CD4-positive, alpha-beta T cell treated with Interferon alpha-2 for 1 hour (primary cell): ENCODE results near the gene UGT8.
"Not testable (repeated sequence)": the region's sequence is repeated elsewhere in the genome, so short reads cannot be mapped to it uniquely, and the experiment has no call there.

ENCODE experiments used
- DNase-seq, 2 donors: peaks; one replicate each; pipeline ENCODE4 v3.0.0-alpha.2; 2020 to 2022

UGT8 gene

DNA sequence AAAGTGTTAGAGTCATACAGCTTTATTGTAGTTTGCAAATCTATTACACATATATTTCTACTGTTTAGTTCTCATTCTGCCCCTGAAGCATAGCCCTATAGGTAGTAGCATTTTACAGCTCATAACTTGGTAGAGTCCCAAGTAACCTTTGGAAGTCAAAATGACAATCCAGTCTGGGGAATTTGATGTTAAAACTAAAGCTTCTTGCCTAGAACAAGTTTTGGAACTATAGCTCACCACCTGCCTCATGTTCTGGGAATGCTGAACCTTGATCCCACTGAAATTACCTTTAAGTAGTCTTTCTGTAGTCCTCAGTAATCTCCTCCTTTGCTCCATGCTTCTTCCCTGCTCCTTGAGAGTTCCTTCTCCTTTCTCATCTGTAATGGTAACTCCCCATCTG is 8.4 kb downstream of the UGT8 start:
- no peak for DNase-seq

GRCh38 chr4:114613560-114613959 is 15.0 kb downstream of the UGT8 start:
- DNase-seq = no peak

DNA sequence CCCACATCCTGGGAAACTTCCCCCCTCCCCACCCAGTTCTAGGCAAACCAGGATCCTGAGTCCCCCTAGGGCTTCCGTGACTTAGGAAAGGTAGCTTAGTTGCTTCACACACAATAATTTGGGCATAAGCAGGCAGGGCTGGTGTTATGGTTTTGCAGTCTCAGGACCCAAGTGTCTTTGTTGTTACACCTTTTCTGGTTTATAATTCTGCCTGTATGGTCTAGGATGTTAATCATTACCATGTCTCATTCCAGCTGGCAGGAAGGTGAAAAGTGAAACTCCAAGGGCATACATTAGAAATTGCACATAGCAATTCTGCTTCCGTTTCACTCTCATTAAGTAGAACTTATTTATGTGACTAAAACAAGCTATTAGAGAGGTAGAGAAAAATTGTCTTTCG is 16.8 kb downstream of the UGT8 start:
- no peak for DNase-seq

DNA sequence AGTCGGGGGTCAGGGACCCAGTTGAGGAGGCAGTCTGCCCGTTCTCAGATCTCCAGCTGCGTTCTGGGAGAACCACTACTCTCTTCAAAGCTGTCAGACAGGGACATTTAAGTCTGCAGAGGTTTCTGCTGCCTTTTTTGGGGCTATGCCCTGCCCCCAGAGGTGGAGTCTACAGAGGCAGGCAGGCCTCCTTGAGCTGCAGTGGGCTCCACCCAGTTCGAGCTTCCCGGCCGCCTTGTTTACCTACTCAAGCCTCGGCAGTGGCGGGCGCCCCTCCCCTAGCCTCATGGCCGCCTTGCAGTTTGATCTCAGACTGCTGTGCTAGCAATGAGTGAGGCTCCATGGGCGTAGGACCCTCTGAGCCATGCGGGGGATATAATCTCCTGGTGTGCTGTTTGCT is 17.4 kb downstream of the UGT8 start:
- DNase-seq = not testable (repeated sequence)

DNA sequence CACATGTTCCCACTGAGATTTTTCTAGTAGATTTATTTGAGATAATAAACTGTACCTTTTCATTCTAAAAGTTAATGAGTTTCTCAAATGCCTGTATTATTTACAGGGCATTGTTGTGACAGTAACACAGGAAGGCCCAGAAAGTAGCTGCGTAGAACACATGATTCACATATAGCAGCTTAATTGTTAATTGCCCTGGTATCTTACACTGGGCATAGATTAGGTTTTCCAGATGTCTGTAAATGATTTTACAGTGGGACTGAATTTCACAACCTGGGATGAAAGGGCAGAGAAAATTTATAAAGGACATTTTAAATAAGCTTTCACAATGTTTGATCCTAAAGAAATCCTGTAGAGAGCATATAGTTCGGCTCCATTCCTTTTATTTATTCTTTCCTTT is 27.6 kb downstream of the UGT8 start:
- no peak for DNase-seq

DNA sequence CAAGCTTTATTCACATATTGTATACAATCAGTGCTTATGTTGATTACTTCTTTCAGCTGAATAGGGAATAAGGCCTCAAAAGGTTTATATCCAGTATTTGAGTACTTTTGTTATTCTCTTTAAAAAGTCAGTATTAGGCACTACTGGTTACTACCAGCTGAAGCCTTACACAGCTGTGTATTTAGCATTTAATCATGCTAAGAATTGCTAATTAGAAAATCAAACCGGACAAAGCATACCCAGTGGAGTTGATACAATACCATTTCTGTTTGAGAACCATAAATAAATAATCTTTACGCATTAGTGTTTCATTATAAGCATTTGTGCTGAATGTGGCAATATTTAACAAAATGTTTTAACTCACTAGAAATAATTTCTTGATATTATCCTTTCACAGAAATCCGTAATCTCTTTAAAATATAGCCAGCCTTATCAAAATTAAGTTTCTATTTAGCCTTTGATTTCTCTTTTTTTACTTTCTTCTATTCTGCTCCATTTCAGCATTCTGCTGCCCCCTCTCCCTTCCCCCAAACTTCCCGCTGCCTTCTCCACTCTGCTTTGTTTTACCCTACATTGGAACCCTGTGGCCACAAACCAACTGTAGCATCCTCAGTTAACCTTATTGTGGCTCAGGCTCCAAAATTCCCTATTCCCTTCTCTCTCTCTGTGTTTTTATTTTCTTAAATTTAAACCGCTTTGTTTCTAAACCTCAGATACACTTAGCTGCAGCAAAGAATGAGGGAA is 37.8 kb downstream of the UGT8 start:
- DNase-seq = no peak

- no peak for DNase-seq
These were observed 43.7 kb downstream of the UGT8 start for GRCh38 chr4:114642173-114642780.

DNA sequence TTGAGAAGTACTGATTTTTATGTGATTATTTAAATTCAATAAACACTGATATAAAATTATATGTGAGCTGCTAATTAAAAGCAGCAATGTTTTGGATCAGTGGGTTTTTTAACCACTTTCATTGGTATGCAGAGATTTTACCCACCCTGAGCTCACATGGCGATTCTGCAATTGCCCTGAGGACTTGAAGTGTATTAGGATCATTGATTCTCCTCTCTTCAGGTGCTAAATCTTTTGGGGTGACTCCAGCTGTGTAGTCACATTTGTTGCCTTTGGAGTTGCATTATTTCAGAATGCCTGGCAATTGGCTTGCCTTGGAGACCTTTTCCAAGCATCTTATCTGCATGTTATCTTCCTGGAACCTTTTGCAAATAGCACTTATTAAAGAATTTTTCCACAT is 51.3 kb downstream of the UGT8 start:
- no peak for DNase-seq

DNA sequence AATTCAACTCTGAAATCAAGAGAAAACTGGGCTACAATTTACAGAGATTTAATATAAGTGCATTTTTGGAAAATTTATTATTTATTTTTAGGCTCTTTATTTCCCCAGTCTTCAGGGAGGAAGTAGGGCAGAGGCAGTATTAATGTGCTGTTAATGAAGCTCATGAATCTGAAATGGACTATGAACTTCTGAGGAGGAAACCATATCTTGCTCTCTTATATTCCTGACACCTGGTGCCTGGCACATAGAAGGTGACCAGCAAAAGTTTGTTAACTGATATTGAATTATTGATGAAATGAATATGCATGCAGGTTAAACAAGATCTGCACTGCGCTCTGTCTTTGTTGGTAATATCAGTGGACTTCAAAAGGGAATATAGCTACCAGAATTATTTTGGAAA is 55.1 kb downstream of the UGT8 start:
- DNase-seq = no peak

- no peak for DNase-seq
These were observed 56.0 kb downstream of the UGT8 start for GRCh38 chr4:114654592-114654991.

DNA sequence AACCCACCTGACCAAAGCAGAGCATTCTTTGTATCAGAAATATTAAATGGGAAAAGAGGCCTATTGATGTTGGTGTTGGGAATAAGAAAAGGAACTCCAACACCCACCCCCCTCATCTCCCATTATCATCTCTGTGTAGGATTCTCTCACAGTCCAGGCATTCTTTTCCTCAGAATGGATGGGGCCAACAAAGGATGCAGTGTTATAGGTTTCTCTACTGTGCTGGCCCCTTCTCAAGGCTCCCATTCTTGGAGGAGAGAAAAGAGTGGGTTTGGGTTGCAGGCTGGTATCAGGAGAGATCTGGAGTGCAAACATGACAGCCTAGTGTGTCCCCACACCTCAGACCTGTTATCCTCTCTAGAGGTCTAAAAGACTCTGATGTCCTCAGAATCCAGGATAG is 59.6 kb downstream of the UGT8 start:
- no peak for DNase-seq

- no peak for DNase-seq
These were observed 60.2 kb downstream of the UGT8 start for GRCh38 chr4:114658776-114659175.

DNA sequence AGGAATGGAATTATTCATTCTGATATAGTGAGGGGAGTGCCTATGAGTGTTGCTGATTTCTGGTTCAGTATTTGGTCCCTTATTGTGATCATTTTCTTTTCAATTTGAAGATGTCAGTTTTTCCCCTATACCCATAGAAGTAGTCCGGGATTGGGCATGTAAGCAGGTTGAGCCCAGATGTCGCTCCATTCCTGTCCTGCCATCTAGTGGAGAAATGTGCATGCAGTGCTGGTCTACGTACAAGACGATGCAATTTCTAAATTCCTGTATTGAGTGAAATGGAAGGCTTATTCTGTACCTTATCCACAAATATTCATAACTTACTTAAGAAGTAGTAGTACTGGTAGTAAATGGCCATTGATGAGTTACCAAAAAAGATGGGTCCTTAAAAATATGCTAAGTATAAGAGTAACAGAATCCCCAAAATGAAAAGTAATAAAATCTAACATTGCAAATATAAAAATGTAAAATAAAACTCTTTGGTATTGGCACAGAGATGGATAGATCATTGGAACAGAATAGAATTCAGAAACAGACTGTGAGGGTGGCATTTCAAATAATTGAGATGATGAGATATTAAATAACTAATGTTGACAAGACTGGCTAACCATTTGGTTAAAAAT is 60.9 kb downstream of the UGT8 start:
- peak; percentile 27 to 43 for DNase-seq

DNA sequence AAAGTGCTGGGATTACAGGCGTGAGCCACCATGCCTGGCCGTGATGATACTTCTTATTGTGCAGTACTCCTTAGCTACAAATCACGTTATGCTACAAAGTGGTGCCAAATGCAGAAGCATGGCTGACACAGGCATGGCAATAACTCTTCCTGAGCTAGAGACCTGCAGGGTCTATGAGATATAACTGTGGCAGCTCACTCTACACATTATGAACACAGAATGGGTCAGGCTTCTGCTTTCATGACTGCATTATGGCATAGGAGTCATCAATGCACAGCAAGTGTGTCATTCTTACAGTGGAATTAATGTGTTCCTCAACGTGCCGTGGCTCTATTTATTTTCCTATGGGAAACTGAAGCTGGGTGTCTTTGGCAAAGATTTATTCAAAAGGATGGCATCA is 64.5 kb downstream of the UGT8 start:
- no peak for DNase-seq

- DNase-seq = no peak
These were observed 70.0 kb downstream of the UGT8 start for GRCh38 chr4:114668577-114668976.

GRCh38 chr4:114670733-114671132 is 72.1 kb downstream of the UGT8 start:
- not testable (repeated sequence) for DNase-seq

DNA sequence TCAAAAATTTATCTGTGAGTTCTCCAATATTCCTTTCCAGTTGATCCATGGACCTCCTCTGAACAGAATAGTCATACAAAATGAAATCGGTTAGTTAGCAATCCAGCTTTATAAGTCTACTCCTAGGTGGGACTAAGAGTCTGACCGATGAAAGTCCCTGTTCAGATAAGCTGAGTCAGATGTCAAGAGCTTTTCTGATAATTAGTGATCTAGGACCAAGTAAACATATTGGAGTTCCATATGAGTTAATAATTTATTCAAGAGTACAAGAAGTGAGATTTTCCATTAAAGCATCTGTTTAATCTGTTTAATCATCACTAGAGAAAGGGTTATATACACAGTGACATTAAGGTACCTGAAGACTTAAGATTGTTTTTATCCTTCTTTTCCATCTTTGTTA is 74.7 kb downstream of the UGT8 start:
- no peak for DNase-seq

GRCh38 chr4:114674080-114674479 is 75.5 kb downstream of the UGT8 start:
- no peak for DNase-seq

DNA sequence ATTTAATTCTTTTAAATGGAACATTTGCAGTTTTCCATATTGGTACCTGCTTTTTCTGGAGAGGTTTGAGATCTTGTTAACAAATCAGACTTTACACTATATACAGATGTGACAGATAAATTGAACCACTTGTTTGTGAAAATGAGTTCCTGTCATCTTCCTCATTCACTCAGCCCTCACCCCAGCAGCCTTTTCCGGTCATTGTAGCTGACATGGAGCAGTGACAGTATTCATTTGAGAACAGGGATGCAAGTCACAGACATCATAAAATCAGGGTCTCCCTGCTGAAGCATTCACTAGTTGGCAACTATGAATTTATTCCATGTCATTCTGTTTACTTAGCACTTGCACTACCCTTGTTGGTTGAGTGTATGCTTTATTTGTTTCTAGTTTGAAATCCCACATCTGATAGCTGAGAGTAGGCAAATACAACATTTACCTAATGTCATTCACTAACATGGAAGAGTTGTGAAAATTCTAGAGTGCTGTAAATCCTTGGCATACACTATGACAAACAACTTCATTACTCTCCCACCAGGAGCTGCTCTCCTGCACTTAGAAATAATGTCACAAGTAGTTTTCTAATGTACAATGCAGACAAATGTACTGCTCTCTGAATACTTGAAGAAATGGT is 78.9 kb downstream of the UGT8 start:
- DNase-seq = no peak

DNA sequence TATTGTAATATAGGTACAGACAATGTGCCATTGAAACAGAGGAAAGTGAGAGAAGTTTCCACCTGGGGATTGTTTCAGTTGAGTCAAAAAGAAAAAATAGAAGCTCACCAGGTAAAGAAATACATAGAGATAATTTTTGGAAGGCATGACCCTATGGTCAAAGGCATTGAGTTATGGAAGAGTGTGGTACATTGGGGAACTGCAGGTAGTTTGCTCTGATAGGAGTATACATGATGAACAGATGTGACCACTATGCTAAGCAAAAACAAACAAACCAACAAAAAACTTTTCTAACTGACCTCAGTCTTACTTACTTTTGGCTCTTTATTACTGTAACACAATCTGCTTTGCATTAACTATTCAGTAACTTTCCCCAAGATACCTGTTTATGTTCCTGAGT is 85.9 kb downstream of the UGT8 start:
- DNase-seq = no peak

GRCh38 chr4:114688059-114688458 is 89.5 kb downstream of the UGT8 start:
- no peak for DNase-seq

DNA sequence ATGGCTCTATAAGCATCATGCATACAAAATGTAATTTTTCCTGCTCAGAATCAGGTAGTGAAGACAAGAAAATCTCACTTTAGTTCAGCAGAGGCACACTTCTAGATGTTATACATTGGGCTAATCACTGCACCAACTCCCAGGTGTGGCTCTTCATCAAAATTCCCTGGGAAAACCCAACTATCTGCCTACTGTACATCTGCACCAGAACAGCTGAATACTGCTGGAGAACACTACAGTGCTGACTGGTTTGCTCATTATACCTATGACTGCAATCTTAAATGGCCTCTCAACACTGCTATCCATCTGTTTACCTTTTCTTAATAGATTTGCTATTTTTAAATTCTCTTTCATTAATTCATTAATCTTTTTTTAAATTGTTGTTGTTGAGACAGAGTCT is 92.0 kb downstream of the UGT8 start:
- no peak for DNase-seq

DNA sequence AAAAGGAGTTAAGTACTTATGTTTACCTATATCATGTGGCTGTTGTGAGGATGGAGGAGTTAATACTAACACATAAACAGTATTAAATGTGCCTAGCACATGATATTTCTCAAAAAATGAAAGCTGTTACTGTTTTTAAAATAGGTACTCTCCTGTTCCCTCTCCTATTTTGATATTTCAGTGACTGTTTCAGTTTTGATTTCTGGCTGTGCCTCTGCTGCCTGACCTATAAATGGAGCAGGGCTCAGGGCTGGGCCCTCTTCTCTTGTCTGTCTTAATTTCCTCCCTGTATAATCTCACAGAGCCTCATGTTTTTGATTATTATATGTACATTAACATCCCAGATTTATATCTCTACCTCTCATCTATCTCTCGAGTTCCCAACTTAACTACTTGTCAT is 93.3 kb downstream of the UGT8 start:
- no peak for DNase-seq

DNA sequence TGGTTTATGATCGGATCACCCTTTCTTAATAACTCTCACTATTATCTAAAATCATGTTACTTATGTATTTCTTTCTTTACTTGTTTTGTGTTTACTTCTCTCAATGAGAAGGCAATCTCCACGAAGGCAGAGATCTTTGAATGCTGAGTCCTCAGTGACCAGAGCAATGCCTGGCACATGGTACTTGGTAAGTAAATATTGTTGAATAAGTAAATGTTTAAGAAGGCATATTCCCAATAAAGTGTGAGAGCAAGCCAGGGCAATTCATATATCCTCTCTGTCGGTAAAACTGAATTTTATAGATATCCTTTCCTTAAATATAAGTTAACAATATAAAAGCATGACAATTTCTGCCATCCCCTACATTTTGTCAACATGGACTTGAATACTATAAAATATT is 94.4 kb downstream of the UGT8 start:
- no peak for DNase-seq
